GM19043 (cell line): ENCODE data around the gene SERPINA4.

Source experiments
- ATAC-seq: cut with Tn5 transposase; IDR thresholded peaks from one replicate; pipeline ENCODE4 v1.9.1; 2021; ENCODE audit warnings: low read depth; ENCODE audit not compliant: unreplicated experiment

The SERPINA4 gene, protein sequence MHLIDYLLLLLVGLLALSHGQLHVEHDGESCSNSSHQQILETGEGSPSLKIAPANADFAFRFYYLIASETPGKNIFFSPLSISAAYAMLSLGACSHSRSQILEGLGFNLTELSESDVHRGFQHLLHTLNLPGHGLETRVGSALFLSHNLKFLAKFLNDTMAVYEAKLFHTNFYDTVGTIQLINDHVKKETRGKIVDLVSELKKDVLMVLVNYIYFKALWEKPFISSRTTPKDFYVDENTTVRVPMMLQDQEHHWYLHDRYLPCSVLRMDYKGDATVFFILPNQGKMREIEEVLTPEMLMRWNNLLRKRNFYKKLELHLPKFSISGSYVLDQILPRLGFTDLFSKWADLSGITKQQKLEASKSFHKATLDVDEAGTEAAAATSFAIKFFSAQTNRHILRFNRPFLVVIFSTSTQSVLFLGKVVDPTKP

DNA sequence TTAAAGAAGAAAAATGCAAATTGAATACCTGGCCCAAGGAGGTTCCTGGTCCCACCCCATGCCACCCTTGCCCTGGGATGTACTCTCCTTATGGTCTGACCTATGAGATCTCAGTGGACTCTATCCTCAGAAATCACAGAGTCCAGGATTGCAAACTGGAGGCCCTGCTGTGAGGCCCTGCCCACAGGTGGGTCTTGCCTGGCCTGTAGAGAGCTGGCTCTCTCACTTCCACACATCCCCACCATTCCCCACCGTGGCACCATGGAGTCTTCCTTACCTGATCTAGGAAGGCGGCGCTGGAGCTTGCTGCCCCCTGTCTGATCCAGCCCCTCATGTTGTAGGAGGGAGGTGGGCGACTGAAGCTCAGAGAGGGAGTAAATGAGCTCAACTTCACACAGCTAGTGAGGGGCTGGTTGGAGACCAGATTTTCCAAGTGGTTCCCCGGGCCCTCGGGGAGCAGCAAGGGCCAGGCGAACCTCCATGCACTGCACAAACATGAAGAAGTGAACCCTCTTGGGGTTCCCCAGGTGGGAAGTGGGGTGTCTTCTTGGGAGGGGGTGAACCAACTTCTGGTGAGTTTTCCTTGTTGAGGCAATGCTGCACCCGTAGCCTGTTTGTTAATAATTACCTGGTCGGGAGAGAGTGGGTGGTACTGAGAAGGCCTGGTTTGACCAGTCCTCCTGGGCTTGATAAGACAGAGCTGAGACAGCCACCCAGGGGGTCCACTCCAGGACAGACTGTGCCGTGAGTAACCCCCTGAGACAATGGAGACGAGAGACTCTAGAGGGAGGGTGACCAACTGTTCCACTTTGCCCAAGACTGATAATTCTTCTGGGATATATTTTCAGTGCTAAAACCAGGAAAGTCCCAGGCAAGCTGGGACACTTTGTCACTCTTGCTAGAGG is at the start of gene SERPINA4:
TSS of gene SERPINA4 (plus strand) at position 692 of the 905 bp plus-strand sequence. CDS start 2,041 bp downstream, outside the sequence.
- ATAC-seq, result no peak

GRCh38 chr14:94514351-94514750 is 46.9 kb upstream of the SERPINA4 start:
- ATAC-seq, result no peak

DNA sequence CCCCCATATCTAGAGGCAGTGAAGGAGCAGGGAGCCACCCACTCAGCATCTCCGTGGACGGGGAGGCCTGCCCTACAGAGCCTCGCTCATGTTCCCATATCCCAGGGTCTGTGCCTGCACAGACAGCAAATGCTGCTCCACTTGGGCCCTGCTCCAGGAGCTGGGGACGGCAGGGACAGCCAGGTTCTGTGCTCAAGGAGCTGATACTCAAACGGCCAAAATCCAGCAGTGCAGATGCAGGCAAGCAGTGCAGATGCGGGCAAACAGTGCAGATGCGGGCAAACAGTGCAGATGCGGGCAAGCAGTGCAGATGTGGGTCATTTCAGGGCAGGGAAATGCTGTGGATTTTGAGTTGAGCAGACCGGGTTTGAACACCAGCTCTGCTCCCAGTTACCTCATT is 45.8 kb upstream of the SERPINA4 start:
- ATAC-seq, result no peak

GRCh38 chr14:94515856-94516255 is 45.4 kb upstream of the SERPINA4 start:
- ATAC-seq, result no peak

DNA sequence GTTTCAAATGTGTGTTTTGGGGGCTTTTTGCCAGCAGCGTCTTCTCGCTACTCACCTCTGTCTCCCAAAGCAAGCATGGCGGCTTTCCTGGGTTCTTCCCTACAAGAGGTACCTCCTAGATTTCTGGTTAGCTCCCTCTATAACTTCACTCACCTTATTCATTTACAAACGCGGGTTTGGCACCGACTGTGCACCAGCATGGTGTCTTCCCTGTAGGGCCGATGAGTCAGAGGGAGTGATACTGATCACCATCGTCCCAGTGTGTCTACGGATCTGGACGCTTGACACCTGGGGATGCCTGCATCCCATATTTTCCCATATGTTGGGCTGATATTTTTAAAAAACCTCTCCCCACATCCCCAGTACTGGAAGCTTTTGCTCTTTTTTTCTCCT is 44.0 kb upstream of the SERPINA4 start:
- ATAC-seq, result no peak

DNA sequence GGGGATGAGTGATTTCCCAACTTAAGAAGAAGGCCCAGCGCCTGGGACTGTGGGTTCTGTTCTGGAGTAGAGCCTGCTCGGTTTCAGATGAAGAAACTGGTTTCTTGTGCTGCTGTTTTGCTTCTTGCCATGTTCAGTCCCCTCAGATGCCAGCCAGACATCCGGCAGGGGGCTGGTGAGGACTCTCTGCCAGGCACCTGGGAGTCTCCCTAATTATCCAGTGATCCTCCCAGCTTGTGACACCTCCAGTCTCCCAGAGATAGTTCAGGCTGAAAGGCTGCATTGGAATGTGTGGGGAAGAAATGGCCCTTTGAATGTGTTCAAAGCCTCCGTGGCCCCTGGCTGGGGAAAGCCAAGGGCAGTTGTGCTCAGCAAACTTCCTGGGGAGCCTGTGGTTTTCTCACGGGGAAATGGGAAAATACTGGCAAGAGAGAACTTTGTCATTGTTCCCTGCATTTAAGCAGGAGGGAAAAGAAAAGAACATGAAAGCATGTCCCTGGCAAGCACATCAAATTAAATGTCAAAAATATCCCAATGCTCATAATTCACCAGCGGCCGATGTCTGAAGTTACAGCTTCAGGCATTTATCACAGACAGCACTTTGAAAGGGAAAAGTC is 43.5 kb upstream of the SERPINA4 start:
- ATAC-seq, result no peak

GRCh38 chr14:94521375-94522114 is 39.7 kb upstream of the SERPINA4 start:
- no peak for ATAC-seq

DNA sequence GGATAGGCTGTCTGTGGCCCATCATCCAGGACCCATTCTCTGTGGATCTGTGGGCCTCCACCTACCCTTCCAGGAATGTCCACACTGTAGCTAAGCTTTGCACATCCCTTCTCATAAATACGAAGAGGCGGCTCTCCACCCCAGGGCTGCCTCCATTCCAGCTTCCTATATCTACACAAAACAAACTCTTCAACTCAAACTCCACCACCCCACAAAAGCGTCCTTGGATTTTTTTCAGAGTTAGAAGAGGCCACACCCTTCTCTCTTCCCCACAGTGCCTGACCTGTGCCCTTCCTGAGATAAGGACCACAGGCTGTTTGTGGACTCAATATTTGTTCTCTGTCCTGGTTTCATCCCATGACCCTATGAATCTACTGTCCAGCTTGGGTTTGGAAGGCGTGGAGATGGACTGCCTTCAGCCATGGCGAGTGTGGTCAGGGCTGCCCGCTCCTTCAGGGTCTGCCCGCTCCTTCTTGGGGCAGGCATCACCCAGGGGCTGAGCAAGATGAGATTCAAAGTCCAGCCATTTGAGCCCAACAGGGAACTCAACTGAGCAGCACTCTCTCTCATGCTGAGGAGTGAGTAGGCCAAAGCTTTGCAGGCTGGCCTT is 39.0 kb upstream of the SERPINA4 start:
- ATAC-seq, result no peak

GRCh38 chr14:94523265-94523664 is 38.0 kb upstream of the SERPINA4 start:
- ATAC-seq, result no peak

- ATAC-seq, result no peak
Observed at GRCh38 chr14:94524093-94524492, 37.1 kb upstream of the SERPINA4 start.

GRCh38 chr14:94531187-94531586 is 30.1 kb upstream of the SERPINA4 start:
- no peak for ATAC-seq

GRCh38 chr14:94532447-94532846 is 28.8 kb upstream of the SERPINA4 start:
- ATAC-seq, result no peak

GRCh38 chr14:94535506-94535905 is 25.7 kb upstream of the SERPINA4 start:
- no peak for ATAC-seq

- no peak for ATAC-seq
Observed at GRCh38 chr14:94536836-94537235, 24.4 kb upstream of the SERPINA4 start.

DNA sequence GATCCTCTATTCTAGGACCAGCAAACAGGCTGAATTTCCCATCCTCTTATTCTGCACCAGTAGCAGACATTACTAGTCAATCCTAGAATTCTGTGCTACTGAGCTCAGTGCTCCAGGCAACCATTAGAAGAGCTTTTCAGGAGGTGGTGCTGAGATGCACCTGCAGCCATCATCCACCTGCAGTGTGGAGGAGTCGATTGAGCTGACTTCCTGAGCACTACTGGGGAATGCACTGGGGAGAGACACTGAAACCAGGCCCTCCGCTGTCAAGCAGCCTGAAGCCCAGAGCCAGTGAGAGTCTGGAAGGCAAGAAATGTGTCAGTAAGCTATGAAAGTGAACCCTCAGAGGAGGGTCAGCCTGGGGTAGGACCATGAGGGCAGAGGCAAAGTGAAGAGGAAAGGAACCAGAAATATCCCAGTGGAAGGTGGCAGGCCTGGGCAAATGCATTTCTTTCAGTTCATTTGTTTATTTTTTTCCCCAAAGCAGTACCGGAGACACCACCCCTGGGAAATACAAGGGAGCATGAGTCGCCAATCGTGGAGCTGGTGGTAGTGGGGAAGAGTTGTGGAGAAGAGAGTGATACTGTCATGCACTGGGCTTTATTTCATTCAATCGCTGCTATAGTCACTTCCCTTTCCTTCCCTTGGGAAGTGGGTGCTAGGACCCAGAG is 23.0 kb upstream of the SERPINA4 start:
- no peak for ATAC-seq

GRCh38 chr14:94539181-94539580 is 22.1 kb upstream of the SERPINA4 start:
- ATAC-seq, result no peak

DNA sequence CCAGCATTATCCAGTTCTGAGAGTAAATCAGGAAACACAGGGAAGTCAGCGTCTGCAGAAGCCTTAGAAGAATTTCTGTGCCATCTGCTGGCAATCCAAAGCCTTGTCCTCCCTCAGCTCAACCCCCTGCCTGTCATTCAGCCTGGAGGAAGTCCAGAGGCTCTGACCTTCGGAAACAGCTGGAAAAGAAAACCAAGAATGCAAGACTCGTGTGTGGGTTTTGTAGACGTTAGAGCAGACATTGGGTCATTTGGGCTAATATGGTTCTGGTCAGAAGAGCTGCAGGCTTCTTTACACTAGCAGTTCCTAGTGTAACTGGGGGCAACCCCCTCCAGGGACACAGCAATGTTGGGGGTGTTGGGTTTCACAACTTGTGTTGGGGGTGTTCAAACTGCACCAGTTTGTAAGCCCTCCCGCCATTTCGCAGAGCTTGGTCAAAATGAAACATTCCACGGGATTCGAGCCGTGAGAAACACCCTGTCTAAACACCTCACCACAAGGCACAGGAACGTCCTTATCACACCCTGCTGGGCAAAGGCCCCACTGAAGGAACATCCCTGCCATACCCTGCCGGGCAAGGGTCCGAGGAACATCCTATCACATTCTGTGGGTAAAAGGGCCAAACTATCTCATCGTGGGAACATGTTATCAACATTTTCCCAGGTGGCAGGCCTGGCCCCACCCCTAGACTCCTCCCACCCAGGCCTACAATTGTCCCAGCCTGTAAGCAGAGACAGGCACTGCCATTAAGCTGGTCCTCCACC is 21.0 kb upstream of the SERPINA4 start:
- no peak for ATAC-seq

- ATAC-seq, result no peak
Observed at GRCh38 chr14:94541234-94541975, 19.8 kb upstream of the SERPINA4 start.
